Bronchial epithelial cell (primary cell): ENCODE data around the gene IFITM10. TPM values are rescaled to one million over a fixed set of nuclear protein-coding genes. Genes with fewer than 3 reads are reported as not detected.

Source experiments
- DNase-seq: peaks from one replicate; pipeline ENCODE4 v3.0.0-alpha.2; 2010; ENCODE audit warnings: low read depth
- FAIRE-seq: peaks from 2 replicates; lab custom pipeline; 2011; peaks lifted over from hg19 to GRCh38; lab: Jason Lieb, UNC
- H3K27me3 ChIP-seq: 2 replicates; pipeline ENCODE4 v1.5.1; 2011; ENCODE audit warnings: low read length; ENCODE audit not compliant: control insufficient read depth, insufficient read depth
- H3K36me3 ChIP-seq: 2 replicates; pipeline ENCODE4 v1.5.1; 2011; ENCODE audit warnings: low read length; ENCODE audit not compliant: control insufficient read depth, insufficient read depth
- H3K4me3 ChIP-seq: 2 replicates; pipeline ENCODE4 v1.5.1; 2011; ENCODE audit warnings: mild to moderate bottlenecking, low read depth, low read length, control low read depth
- total RNA-seq: library from RNA; depleted of rRNA; stranded (reverse); fragments of >200 nt; gene quantifications from 2 replicates; pipeline ENCODE4 v1.2.1, GENCODE V29; 2014
- TF ChIP-seq, protein P1 (sequence below): IDR thresholded peaks from 2 replicates; pipeline ENCODE4 v1.5.1; 2011; ENCODE audit warnings: mild to moderate bottlenecking, moderate library complexity, low read length, control low read depth, inconsistent platforms; ENCODE audit not compliant: insufficient read depth, severe bottlenecking

IFITM10 gene
- total RNA-seq, 1 donor from 2014 or later = 1.3 TPM

- no peak overlapping the region for H3K4me3 ChIP-seq
- no peaks in the 10 kb centered on the region for H3K36me3 ChIP-seq
- peaks cover 2% of the 10 kb centered on the region for H3K27me3 ChIP-seq
- FAIRE-seq (no peak), DNase-seq (no peak)
- TF ChIP-seq, protein P1, sequence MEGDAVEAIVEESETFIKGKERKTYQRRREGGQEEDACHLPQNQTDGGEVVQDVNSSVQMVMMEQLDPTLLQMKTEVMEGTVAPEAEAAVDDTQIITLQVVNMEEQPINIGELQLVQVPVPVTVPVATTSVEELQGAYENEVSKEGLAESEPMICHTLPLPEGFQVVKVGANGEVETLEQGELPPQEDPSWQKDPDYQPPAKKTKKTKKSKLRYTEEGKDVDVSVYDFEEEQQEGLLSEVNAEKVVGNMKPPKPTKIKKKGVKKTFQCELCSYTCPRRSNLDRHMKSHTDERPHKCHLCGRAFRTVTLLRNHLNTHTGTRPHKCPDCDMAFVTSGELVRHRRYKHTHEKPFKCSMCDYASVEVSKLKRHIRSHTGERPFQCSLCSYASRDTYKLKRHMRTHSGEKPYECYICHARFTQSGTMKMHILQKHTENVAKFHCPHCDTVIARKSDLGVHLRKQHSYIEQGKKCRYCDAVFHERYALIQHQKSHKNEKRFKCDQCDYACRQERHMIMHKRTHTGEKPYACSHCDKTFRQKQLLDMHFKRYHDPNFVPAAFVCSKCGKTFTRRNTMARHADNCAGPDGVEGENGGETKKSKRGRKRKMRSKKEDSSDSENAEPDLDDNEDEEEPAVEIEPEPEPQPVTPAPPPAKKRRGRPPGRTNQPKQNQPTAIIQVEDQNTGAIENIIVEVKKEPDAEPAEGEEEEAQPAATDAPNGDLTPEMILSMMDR = no peak
These were observed 23.2 kb downstream of the IFITM10 start for GRCh38 chr11:1727096-1727690.

GRCh38 chr11:1719781-1720180 is 30.6 kb downstream of the IFITM10 start:
- DNase-seq = no peak
- no peak for FAIRE-seq
- no peak overlapping the region for H3K4me3 ChIP-seq
- H3K36me3 ChIP-seq = no peaks in the 10 kb centered on the region
- no peaks in the 10 kb centered on the region for H3K27me3 ChIP-seq
- TF ChIP-seq, protein P1 = no peak

DNA sequence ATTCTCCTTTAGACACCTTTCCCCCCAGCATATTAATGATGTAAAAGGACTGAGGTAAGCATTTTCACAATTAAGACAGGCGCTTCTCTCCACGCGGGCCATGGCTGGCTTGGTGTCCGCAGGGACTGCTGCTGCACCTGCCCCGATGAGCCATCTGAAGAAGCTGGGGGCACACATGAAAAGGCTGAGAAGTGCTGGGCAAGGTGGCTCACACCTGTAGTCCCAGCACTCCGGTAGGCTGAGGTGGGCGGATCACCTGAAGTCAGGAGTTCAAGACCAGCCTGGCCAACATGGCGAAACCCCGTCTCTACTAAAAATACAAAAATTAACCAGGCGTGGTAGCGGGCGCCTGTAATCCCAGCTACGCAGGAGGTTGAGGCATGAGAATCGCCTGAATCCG is 32.1 kb downstream of the IFITM10 start:
- TF ChIP-seq, protein P1 = no peak
- DNase-seq (no peak), FAIRE-seq (no peak)
- Histone ChIP-seq H3K4me3 (no peak overlapping the region), H3K27me3 (no peaks in the 10 kb centered on the region), H3K36me3 (no peaks in the 10 kb centered on the region)

DNA sequence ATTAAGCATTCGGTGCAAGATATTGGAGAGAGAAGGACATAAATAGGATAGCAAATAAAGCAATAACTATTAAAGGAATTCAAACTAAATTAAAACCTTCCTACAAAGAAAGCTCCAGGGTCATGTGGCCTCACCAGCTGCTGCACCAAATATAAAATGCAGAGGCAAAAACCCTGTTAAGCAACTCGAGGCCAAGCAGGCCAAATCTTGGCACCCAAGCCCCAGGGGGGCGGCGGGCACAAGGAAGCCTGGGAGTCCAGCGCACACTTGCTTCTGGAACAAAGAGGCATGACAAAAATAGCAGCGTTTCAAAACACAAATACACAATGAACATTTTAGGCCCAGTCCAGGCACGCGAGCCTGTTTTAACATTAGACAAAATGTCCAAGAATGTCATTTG is 32.6 kb downstream of the IFITM10 start:
- no peak for FAIRE-seq
- TF ChIP-seq, protein P1 = no peak
- no peak for DNase-seq
- H3K36me3 ChIP-seq = no peaks in the 10 kb centered on the region
- H3K4me3 ChIP-seq = no peak overlapping the region
- no peaks in the 10 kb centered on the region for H3K27me3 ChIP-seq

GRCh38 chr11:1714908-1715885 is 35.2 kb downstream of the IFITM10 start:
- no peaks in the 10 kb centered on the region for H3K36me3 ChIP-seq
- TF ChIP-seq, protein P1 = no peak
- H3K4me3 ChIP-seq = no peak overlapping the region
- H3K27me3 ChIP-seq = no peaks in the 10 kb centered on the region
- no peak for FAIRE-seq
- DNase-seq = no peak
